Measurements from ENCODE around the gene LOXL3. TPM values are rescaled to one million over a fixed set of nuclear protein-coding genes. Genes with fewer than 3 reads are reported as not detected.
A peak's percentile ranks its signal among the peaks of the same experiment; 100 is the strongest.

Gene LOXL3
- total and polyA plus RNA-seq, 2 of the 8 experiments (the other 6 are each of a cell fraction or from before 2014, with no cell fraction given), result 22.4 to 27.2 TPM

- Histone ChIP-seq H3K9ac (replicated peaks in 1 of 4; ENCODE audit: extremely low read depth in 1 of 4, low read depth in 3 of 4, low read length in 3 of 4) (no peak overlapping the region; a peak in 1 of 7 replicates), H3K79me1 (ENCODE audit: low read depth, low read length) (no peaks in the 10 kb centered on the region), H3K23me2 (ENCODE audit: low read depth, low read length) (no peaks in the 10 kb centered on the region), H2BK120ac (replicated peaks; ENCODE audit: low read depth, low read length) (no peak overlapping the region), H3K56ac (replicated peaks; ENCODE audit: insufficient read length, low read depth, low read length) (no peak overlapping the region), H2AFZ (ENCODE audit: low read length) (no peak overlapping the region), H3K14ac (ENCODE audit: insufficient read length) (no peak overlapping the region), H3K18ac (ENCODE audit: extremely low read depth, low read length) (no peak overlapping the region), H3K4ac (replicated peaks; ENCODE audit: insufficient read length, low read depth, low read length) (no peak overlapping the region), H4K91ac (replicated peaks; ENCODE audit: insufficient read length, low read length) (no peak overlapping the region), H2AK5ac (ENCODE audit: low read depth, low read length) (no peak overlapping the region), H3K9me3 (ENCODE audit: insufficient read depth in 2 of 2, low read depth in 1 of 2, low read length in 1 of 2) (no peaks in the 10 kb centered on the region), H3K23ac (ENCODE audit: insufficient read length) (no peak overlapping the region), H3K4me1 (replicated peaks in 1 of 4; ENCODE audit: control insufficient read depth in 3 of 4, insufficient read depth in 4 of 4, low read length in 3 of 4) (peaks cover 0 to 2% (median under 1%) of the 10 kb centered on the region in 4 experiments; a peak in 1 of 7 replicates), H4K8ac (ENCODE audit: extremely low read depth, insufficient read depth, low read length) (no peak overlapping the region), H3K27ac (ENCODE audit: low read depth, low read length) (no peak overlapping the region), H3K27me3 (replicated peaks in 1 of 4; ENCODE audit: control insufficient read depth in 3 of 4, extremely low read depth in 1 of 4, insufficient read depth in 3 of 4, low read length in 3 of 4) (no peaks in the 10 kb centered on the region), H2BK5ac (ENCODE audit: low read depth, low read length) (no peak overlapping the region), H3K4me3 (ENCODE audit: extremely low read depth in 1 of 4, insufficient read depth in 2 of 4, low read depth in 3 of 4, low read length in 4 of 4) (no peak overlapping the region), H2BK15ac (ENCODE audit: low read length) (no peak overlapping the region), H3K79me2 (ENCODE audit: control insufficient read depth in 1 of 2, insufficient read depth in 2 of 2, low read length in 2 of 2) (no peaks in the 10 kb centered on the region), H2BK20ac (ENCODE audit: low read length) (no peak overlapping the region), H3K36me3 (ENCODE audit: control insufficient read depth in 2 of 4, insufficient read depth in 4 of 4, low read length in 3 of 4) (no peaks in the 10 kb centered on the region), H4K20me1 (replicated peaks in 1 of 2; ENCODE audit: control insufficient read depth in 1 of 2, insufficient read depth in 2 of 2, low read length in 2 of 2) (no peaks in the 10 kb centered on the region), H4K5ac (ENCODE audit: insufficient read length, low read depth, low read length) (no peak overlapping the region), H2BK12ac (ENCODE audit: low read depth, low read length) (no peak overlapping the region), H3K4me2 (ENCODE audit: insufficient read depth in 1 of 2, low read depth in 2 of 2, low read length in 2 of 2) (no peak overlapping the region)
- ChIA-PET POLR2A (ENCODE audit: partially characterized antibody) (interaction anchor here (0.6 to 1.6 kb wide), 4 partner anchors 10 to 77 kb away, joined by 3 to 4 read pairs (median 3); no protein-coding TSS in a partner anchor), CTCF (ENCODE audit: partially characterized antibody) (interaction anchor here (0.9 to 12.2 kb wide), 6 partner anchors 8 to 103 kb away, joined by 3 to 158 read pairs (median 4); partner anchors contain the start of genes CCDC142 and TTC31)
- FAIRE-seq (no peak), DNase-seq (ENCODE audit: low read depth in 1 of 2, low spot score in 2 of 2) (no peak)
- peak; percentile 54 for TF ChIP-seq JUND (IDR thresholded peaks at IDR 0.05; ENCODE audit: low read length)
- TF ChIP-seq RFX5 (IDR thresholded peaks at IDR 0.05; ENCODE audit: borderline replicate concordance, low read depth, low read length), result no peak
Observed at GRCh38 chr2:74583504-74583903, 29.8 kb upstream of the LOXL3 start.
